HuH-7.5 (cell line): ENCODE measurements around the gene TNFAIP8.
"Not testable (repeated sequence)": the region's sequence is repeated elsewhere in the genome, so short reads cannot be mapped to it uniquely, and the experiment has no call there.

Source experiments
- DNase-seq: peaks from one replicate; pipeline ENCODE4 v3.0.0; 2011; ENCODE audit warnings: low spot score

TNFAIP8 gene

GRCh38 chr5:119427060-119427459 is 71.2 kb downstream of the TNFAIP8 start:
- no peak for DNase-seq

GRCh38 chr5:119427596-119427995 is 71.8 kb downstream of the TNFAIP8 start:
- not testable (repeated sequence) for DNase-seq

- DNase-seq: not testable (repeated sequence)
Observed at GRCh38 chr5:119428166-119428565, 72.3 kb downstream of the TNFAIP8 start.

GRCh38 chr5:119428574-119428973 is 72.8 kb downstream of the TNFAIP8 start:
- not testable (repeated sequence) for DNase-seq

- not testable (repeated sequence) for DNase-seq
Observed at GRCh38 chr5:119432674-119433237, 76.9 kb downstream of the TNFAIP8 start.

GRCh38 chr5:119435436-119436132 is 79.8 kb downstream of the TNFAIP8 start:
- DNase-seq: no peak

- not testable (repeated sequence) for DNase-seq
Observed at GRCh38 chr5:119437785-119438586, 82.2 kb downstream of the TNFAIP8 start.

- not testable (repeated sequence) for DNase-seq
Observed at GRCh38 chr5:119438587-119438917, 82.7 kb downstream of the TNFAIP8 start.

GRCh38 chr5:119439140-119439631 is 83.4 kb downstream of the TNFAIP8 start:
- no peak for DNase-seq

GRCh38 chr5:119439632-119440031 is 83.8 kb downstream of the TNFAIP8 start:
- not testable (repeated sequence) for DNase-seq

GRCh38 chr5:119444643-119445042 is 88.8 kb downstream of the TNFAIP8 start:
- DNase-seq: not testable (repeated sequence)

GRCh38 chr5:119445544-119445943 is 89.7 kb downstream of the TNFAIP8 start:
- no peak for DNase-seq
